Measurements from ENCODE around the gene KNL1.

DNA sequence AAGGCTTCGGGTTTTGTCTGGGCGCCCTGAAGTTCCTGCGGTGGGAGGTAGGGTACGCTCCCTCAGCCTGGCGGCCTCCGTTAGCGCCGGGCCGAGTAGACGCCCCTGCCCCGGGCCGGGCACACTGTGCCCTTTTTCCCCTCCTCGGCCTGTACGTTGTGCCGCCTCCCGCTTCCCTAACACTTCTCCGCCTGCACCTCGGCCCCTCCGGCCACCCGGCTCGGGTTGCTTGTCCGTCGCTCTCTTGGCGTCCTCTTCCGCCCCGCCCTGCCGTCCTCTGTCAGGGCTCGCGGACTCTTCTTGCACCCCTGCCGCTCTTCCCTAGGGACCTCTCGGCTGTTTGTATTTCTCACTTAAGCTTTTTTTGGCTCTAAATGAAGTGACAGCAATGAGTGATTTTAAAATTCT, 384 bp downstream of the KNL1 start:
- TF ChIP-seq POLR2A (IDR thresholded peaks at IDR 0.05) = no peak
- TF ChIP-seq, protein P1, sequence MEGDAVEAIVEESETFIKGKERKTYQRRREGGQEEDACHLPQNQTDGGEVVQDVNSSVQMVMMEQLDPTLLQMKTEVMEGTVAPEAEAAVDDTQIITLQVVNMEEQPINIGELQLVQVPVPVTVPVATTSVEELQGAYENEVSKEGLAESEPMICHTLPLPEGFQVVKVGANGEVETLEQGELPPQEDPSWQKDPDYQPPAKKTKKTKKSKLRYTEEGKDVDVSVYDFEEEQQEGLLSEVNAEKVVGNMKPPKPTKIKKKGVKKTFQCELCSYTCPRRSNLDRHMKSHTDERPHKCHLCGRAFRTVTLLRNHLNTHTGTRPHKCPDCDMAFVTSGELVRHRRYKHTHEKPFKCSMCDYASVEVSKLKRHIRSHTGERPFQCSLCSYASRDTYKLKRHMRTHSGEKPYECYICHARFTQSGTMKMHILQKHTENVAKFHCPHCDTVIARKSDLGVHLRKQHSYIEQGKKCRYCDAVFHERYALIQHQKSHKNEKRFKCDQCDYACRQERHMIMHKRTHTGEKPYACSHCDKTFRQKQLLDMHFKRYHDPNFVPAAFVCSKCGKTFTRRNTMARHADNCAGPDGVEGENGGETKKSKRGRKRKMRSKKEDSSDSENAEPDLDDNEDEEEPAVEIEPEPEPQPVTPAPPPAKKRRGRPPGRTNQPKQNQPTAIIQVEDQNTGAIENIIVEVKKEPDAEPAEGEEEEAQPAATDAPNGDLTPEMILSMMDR (IDR thresholded peaks at IDR 0.05 in 4 of 5, conservative IDR thresholded peaks at IDR 0.05 in 1 of 5) = no peak

Measured in gastrocnemius medialis (tissue), 4 donors.